ENCODE data around the gene C12orf76. TPM values are rescaled to one million over a fixed set of nuclear protein-coding genes. Genes with fewer than 3 reads are reported as not detected.
A peak's percentile ranks its signal among the peaks of the same experiment; 100 is the strongest.

C12orf76 gene
- total and polyA plus RNA-seq, 2 of the 13 experiments (the other 11 are each of a cell fraction or from before 2014, with no cell fraction given) = 15.8 to 38.4 TPM

DNA sequence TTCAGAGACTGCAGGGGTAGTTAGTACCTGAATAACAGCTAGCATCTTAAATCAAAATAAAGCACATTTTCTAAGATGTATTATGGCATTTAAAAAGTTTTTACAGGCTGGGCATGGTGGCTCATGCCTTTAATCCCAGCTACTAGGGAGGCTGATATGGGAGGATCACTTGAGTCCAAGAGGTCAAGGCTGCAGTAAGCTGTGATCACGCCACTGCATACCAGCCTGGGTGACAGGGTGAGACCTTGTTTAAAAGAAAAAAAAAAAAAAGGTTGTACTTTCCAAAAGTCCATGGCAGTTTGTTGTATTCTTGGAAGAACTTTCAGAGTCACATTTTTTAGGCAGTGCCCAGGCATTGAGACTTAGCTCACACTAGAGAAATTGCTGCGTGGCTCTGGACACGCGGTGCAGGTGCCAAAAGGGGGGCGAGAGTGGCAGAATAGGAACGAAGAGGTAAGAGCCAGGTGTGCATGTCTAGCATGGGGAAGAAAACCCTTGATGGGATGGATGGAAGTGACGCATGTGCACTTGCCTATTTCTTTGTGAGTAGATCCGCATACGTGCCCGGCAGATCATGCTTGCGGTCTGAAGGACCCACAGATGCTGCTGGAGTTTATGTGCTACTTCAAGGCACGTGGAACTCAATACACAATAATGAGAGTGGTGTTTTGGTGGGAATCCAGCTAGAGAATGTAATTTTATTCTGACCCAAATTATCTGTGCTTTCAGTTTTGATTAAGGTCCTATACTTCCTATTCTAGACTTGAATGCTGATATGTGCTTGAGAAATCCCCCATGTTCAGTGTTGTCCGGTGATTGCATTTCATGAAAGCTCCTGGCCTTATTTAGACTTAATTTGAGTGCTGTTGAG, 37.2 kb downstream of the C12orf76 start (continued):
- TF ChIP-seq TBX2 (CRISPR knock-in tag; IDR thresholded peaks at IDR 0.05; ENCODE audit: borderline replicate concordance) (0 out of 2 replicates have a peak, but pooled peaks have one; percentile 29), KMT2A (CRISPR knock-in tag; IDR thresholded peaks at IDR 0.05) (no peak), RNF2 (conservative IDR thresholded peaks at IDR 0.05; ENCODE audit: low read depth) (no peak), LCORL (IDR thresholded peaks at IDR 0.05) (no peak), LCORL (CRISPR knock-in tag; IDR thresholded peaks at IDR 0.05) (peak; percentile 50; the same call in 1 of the 2 replicates), GATAD1 (CRISPR knock-in tag; IDR thresholded peaks at IDR 0.05) (no peak), NFIB (CRISPR knock-in tag; IDR thresholded peaks at IDR 0.05; ENCODE audit: borderline replicate concordance) (no peak), PPARG (CRISPR knock-in tag; conservative IDR thresholded peaks at IDR 0.05) (0 out of 2 replicates have a peak, but pooled peaks have one; percentile 43), ZMYM4 (CRISPR knock-in tag; IDR thresholded peaks at IDR 0.05) (peak; percentile 61), KAT8 (CRISPR knock-in tag; IDR thresholded peaks at IDR 0.05) (no peak), SIN3A (IDR thresholded peaks at IDR 0.05; ENCODE audit: borderline replicate concordance, low read depth, low read length) (no peak), HNF4G (IDR thresholded peaks at IDR 0.05; ENCODE audit: borderline replicate concordance, low read depth, low read length) (peak; percentile 69; the same call in 1 of the 2 replicates), HNF4G (CRISPR knock-in tag; IDR thresholded peaks at IDR 0.05; ENCODE audit: borderline replicate concordance, low read depth) (0 out of 2 replicates have a peak, but pooled peaks have one; percentile 54), ZNF20 (CRISPR knock-in tag; IDR thresholded peaks at IDR 0.05) (no peak), HOXA5 (CRISPR knock-in tag; IDR thresholded peaks at IDR 0.05) (no peak), MIER2 (CRISPR knock-in tag; IDR thresholded peaks at IDR 0.05) (no peak), CHD2 (IDR thresholded peaks at IDR 0.05; ENCODE audit: low read depth, low read length) (0 out of 2 replicates have a peak, but pooled peaks have one; percentile 12), MBD4 (IDR thresholded peaks at IDR 0.05; ENCODE audit: borderline replicate concordance, low read length) (no peak), ZNF781 (CRISPR knock-in tag; IDR thresholded peaks at IDR 0.05; ENCODE audit: borderline replicate concordance, not compliant biosample characterization) (peak; percentile 32), ZNF44 (CRISPR knock-in tag; IDR thresholded peaks at IDR 0.05) (no peak), POLR2AphosphoS2 (IDR thresholded peaks at IDR 0.05; ENCODE audit: low read depth, low read length) (no peak)
- TF ChIP-seq, protein P1, sequence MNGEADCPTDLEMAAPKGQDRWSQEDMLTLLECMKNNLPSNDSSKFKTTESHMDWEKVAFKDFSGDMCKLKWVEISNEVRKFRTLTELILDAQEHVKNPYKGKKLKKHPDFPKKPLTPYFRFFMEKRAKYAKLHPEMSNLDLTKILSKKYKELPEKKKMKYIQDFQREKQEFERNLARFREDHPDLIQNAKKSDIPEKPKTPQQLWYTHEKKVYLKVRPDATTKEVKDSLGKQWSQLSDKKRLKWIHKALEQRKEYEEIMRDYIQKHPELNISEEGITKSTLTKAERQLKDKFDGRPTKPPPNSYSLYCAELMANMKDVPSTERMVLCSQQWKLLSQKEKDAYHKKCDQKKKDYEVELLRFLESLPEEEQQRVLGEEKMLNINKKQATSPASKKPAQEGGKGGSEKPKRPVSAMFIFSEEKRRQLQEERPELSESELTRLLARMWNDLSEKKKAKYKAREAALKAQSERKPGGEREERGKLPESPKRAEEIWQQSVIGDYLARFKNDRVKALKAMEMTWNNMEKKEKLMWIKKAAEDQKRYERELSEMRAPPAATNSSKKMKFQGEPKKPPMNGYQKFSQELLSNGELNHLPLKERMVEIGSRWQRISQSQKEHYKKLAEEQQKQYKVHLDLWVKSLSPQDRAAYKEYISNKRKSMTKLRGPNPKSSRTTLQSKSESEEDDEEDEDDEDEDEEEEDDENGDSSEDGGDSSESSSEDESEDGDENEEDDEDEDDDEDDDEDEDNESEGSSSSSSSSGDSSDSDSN (CRISPR knock-in tag; IDR thresholded peaks at IDR 0.05) = no peak
- TF ChIP-seq, protein P2, sequence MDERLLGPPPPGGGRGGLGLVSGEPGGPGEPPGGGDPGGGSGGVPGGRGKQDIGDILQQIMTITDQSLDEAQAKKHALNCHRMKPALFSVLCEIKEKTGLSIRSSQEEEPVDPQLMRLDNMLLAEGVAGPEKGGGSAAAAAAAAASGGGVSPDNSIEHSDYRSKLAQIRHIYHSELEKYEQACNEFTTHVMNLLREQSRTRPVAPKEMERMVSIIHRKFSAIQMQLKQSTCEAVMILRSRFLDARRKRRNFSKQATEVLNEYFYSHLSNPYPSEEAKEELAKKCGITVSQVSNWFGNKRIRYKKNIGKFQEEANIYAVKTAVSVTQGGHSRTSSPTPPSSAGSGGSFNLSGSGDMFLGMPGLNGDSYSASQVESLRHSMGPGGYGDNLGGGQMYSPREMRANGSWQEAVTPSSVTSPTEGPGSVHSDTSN (CRISPR knock-in tag; IDR thresholded peaks at IDR 0.05) = peak; percentile 28; the same call in 1 of the 2 replicates
- TF ChIP-seq, protein P3, sequence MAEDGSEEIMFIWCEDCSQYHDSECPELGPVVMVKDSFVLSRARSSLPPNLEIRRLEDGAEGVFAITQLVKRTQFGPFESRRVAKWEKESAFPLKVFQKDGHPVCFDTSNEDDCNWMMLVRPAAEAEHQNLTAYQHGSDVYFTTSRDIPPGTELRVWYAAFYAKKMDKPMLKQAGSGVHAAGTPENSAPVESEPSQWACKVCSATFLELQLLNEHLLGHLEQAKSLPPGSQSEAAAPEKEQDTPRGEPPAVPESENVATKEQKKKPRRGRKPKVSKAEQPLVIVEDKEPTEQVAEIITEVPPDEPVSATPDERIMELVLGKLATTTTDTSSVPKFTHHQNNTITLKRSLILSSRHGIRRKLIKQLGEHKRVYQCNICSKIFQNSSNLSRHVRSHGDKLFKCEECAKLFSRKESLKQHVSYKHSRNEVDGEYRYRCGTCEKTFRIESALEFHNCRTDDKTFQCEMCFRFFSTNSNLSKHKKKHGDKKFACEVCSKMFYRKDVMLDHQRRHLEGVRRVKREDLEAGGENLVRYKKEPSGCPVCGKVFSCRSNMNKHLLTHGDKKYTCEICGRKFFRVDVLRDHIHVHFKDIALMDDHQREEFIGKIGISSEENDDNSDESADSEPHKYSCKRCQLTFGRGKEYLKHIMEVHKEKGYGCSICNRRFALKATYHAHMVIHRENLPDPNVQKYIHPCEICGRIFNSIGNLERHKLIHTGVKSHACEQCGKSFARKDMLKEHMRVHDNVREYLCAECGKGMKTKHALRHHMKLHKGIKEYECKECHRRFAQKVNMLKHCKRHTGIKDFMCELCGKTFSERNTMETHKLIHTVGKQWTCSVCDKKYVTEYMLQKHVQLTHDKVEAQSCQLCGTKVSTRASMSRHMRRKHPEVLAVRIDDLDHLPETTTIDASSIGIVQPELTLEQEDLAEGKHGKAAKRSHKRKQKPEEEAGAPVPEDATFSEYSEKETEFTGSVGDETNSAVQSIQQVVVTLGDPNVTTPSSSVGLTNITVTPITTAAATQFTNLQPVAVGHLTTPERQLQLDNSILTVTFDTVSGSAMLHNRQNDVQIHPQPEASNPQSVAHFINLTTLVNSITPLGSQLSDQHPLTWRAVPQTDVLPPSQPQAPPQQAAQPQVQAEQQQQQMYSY (CRISPR knock-in tag; IDR thresholded peaks at IDR 0.05) = no peak

Data from HepG2 (cell line).